Cardiac fibroblast (primary cell): Measurements from ENCODE around the gene BRSK2.
"Not testable (repeated sequence)": the region's sequence is repeated elsewhere in the genome, so short reads cannot be mapped to it uniquely, and the experiment has no call there.

ENCODE experiments used
- DNase-seq, 2 donors: peaks; one replicate each; pipeline versions ENCODE4 v3.0.0 to v3.0.0-alpha.2; 2010; ENCODE audit warnings: low read depth in 2 of 2
- H3K4me3 ChIP-seq, 2 donors: replicated peaks in 1 of 2; 1 replicate in 1 of 2; 2 replicates in 1 of 2; pipeline ENCODE4 v1.5.1; 2011; ENCODE audit warnings: low read depth in 2 of 2, low read length in 2 of 2, mild to moderate bottlenecking in 2 of 2, moderate library complexity in 1 of 2
- CTCF ChIP-seq: IDR thresholded peaks from one replicate; pipeline ENCODE4 v1.5.1; 2011; ENCODE audit warnings: low read depth, mild to moderate bottlenecking, low read length, inconsistent platforms

Gene BRSK2

DNA sequence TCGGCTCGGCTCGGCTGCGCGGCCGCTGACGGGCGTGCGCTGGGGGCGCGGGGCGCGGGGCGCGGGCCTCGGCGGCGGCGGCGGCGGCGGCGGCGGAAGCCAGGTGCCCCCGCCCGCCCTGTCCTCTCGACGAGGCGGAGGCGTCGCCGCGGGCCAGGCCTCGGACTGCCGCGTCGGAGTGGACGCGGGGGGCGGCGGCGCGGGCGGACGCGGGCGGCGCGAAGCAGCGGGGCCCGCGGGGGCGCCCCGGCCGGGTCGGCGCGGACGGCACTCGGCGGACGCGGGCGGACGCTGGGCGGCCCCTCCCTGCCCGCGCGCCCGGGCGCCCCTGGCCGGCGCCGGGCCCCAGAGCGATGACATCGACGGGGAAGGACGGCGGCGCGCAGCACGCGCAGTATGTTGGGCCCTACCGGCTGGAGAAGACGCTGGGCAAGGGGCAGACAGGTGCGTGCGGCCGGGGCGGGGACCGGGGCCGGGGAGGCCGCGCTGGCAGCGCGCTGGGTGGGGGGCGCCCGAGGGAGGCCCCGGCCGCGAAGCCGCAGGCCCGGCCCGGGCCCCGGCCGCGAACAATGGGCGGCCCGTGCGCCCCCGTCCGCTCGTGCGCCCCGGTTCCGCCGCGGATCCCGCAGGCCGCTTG is at the start of gene BRSK2:
TSS of gene BRSK2 (plus strand) at position 3 of the 637 bp plus-strand sequence. CDS start at position 354, 351 bp downstream.
- no peak for TF ChIP-seq CTCF
- no peak for DNase-seq
- H3K4me3 ChIP-seq, result peak within 1 kb of the TSS; percentile 52 to 58

DNA sequence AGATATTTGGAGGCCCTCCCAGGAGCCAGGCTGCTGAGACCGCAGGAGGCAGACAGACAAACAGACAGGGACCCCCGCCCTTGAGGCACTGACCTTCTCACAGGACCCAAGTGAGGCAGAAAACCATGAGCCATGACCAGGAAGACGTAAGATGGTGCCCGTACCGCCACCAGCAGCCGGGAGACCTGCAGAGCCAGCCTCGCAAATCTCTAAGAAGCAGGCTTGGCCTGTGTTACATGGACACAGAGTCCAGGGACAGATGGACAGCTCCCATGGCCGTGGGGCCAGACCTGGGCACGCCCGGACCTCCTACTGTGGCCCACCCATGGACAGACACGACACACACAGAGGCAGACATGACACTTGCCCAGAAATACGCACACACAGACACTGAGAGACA is 49.6 kb upstream of the BRSK2 start:
- no peak overlapping the region for H3K4me3 ChIP-seq
- no peak for DNase-seq
- TF ChIP-seq CTCF, result no peak

GRCh38 chr11:1341226-1341625 is 48.5 kb upstream of the BRSK2 start:
- not testable (repeated sequence) for DNase-seq, H3K4me3 ChIP-seq

DNA sequence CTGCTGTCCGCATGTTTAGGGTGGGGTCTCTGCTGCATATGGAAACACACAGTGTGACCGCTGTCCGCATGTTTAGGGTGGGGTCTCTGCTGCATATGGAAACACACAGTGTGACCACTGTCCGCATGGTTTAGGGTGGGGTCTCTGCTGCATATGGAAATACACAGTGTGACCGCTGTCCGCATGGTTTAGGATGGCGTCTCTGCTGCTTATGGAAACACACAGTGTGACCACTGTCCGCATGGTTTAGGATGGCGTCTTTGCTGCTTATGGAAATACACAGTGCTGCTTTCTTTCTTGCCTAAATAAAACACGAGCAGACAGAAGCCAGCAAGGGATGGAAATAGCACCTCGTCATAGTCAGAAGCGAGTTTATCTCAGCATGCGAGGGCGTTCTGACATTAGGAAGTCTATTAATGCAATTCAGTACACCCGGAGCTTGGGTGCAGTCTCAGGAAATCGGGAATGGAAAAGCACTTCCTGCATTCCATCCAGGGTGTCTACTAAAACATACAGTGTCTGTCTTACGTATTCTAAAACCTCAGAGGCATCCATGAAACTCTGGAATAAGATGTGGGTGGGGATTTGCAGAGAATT is 47.7 kb upstream of the BRSK2 start:
- no peak for TF ChIP-seq CTCF
- no peak overlapping the region for H3K4me3 ChIP-seq
- DNase-seq, result peak; percentile 36 to 77

DNA sequence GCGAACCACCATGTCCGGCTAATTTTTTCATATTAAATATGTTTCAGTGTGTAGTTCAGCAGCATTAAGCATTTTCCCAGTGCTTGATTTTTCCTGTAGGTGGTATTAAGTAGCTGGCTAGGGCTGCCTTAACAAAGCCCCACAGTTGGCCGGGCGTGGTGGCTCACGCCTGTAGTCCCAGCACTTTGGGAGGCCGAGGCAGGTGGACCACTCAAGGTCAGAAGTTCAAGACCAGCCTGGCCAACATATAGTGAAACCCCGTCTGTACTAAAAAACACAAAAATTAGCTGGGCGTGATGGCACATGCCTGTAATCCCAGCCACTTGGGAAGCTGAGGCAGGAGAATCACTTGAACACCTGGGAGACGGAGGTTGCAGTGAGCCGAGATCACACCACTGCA is 46.8 kb upstream of the BRSK2 start:
- H3K4me3 ChIP-seq, result no peak overlapping the region
- no peak for DNase-seq
- no peak for TF ChIP-seq CTCF

DNA sequence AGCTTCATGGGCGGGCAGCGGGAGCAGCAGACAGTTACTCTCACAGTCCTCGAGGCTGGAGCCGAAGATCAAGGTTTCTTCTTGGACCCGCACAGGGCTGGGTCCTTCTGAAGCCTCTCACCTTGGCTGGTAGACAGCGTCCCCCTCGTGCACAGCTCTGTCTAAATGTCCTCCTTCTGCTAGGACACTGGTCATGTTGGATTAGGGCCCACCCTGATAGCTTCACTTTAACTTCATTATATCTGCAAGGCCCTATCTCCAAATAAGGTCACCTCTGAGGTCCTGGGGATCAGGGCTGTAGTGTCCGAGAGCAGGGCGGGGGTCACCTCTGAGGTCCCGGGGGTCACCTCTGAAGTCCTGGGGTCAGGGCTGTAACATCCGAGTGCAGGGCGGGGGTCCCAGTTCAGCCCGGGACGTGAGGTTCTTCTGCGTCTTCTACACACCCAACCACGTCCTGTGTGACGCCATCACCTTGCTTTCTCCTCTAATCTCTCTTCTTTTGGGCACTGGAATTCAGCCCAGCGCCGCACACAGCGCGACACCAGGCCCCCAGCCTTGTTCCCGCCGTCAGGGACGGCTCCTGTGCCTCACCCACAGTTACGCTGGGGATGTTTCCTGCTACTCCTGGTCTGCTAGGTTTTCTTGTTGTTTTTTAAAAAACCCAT is 46.2 kb upstream of the BRSK2 start:
- H3K4me3 ChIP-seq, result no peak overlapping the region
- DNase-seq, result no peak
- TF ChIP-seq CTCF, result no peak

GRCh38 chr11:1344056-1344635 is 45.6 kb upstream of the BRSK2 start:
- DNase-seq, result no peak
- no peak for TF ChIP-seq CTCF
- no peak overlapping the region for H3K4me3 ChIP-seq
